ENCODE measurements around the gene MAGEB18. TPM values are rescaled to one million over a fixed set of nuclear protein-coding genes. Genes with fewer than 3 reads are reported as not detected.

The MAGEB18 gene
- total and polyA plus RNA-seq, 2 donors from 2014 or later: not detected

- no peaks in the 10 kb centered on the region for H3K9me3 ChIP-seq (ENCODE audit: control insufficient read depth in 2 of 3, insufficient read depth in 1 of 3, low read length in 3 of 3)
Observed at GRCh38 chrX:26146024-26146423, 7.9 kb downstream of the MAGEB18 start.

GRCh38 chrX:26160301-26160700, 22.2 kb downstream of the MAGEB18 start, which contains the start of gene MAGEB6B:
Gene MAGEB6B (plus strand): TSS chrX:26160601. CDS start chrX:26160601, 0 bp downstream.
- Histone ChIP-seq H3K4me3 (ENCODE audit: low read length in 3 of 3) (no peak within 1 kb of the TSS), H3K27ac (ENCODE audit: low read depth in 2 of 2, low read length in 2 of 2) (no peak within 1 kb of the TSS), H3K9me3 (ENCODE audit: control insufficient read depth in 2 of 3, insufficient read depth in 1 of 3, low read length in 3 of 3) (no peaks in the 10 kb centered on the region), H3K27me3 (ENCODE audit: control insufficient read depth, insufficient read depth, low read length) (no peaks in the 10 kb centered on the region), H3K4me1 (ENCODE audit: control insufficient read depth in 2 of 3, insufficient read depth in 2 of 3, low read depth in 1 of 3, low read length in 3 of 3) (no peaks in the 10 kb centered on the region), H3K36me3 (ENCODE audit: control insufficient read depth in 2 of 3, insufficient read depth in 3 of 3, low read length in 3 of 3) (no peaks in the 10 kb centered on the region), H3K9ac (ENCODE audit: low read length in 3 of 3) (no peak within 1 kb of the TSS)
- intact Hi-C loops (cut with DNase I): no loop called here
- TF ChIP-seq, protein P1, sequence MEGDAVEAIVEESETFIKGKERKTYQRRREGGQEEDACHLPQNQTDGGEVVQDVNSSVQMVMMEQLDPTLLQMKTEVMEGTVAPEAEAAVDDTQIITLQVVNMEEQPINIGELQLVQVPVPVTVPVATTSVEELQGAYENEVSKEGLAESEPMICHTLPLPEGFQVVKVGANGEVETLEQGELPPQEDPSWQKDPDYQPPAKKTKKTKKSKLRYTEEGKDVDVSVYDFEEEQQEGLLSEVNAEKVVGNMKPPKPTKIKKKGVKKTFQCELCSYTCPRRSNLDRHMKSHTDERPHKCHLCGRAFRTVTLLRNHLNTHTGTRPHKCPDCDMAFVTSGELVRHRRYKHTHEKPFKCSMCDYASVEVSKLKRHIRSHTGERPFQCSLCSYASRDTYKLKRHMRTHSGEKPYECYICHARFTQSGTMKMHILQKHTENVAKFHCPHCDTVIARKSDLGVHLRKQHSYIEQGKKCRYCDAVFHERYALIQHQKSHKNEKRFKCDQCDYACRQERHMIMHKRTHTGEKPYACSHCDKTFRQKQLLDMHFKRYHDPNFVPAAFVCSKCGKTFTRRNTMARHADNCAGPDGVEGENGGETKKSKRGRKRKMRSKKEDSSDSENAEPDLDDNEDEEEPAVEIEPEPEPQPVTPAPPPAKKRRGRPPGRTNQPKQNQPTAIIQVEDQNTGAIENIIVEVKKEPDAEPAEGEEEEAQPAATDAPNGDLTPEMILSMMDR (IDR thresholded peaks at IDR 0.05; ENCODE audit: borderline replicate concordance, extremely low read depth, insufficient read depth): no peak
- DNase-seq (no peak), FAIRE-seq (no peak)

More at GRCh38 chrX:26146024-26146423, 7.9 kb downstream of the MAGEB18 start:
- H3K27ac ChIP-seq (ENCODE audit: low read depth in 2 of 2, low read length in 2 of 2): no peak overlapping the region
- DNase-seq: no peak
- H3K4me3 ChIP-seq (ENCODE audit: low read length in 3 of 3): no peak overlapping the region
- intact Hi-C loops (cut with DNase I): no loop called here
- no peak for FAIRE-seq
- no peaks in the 10 kb centered on the region for H3K4me1 ChIP-seq (ENCODE audit: control insufficient read depth in 2 of 3, insufficient read depth in 2 of 3, low read depth in 1 of 3, low read length in 3 of 3)
- no peaks in the 10 kb centered on the region for H3K27me3 ChIP-seq (ENCODE audit: control insufficient read depth, insufficient read depth, low read length)
- no peaks in the 10 kb centered on the region for H3K36me3 ChIP-seq (ENCODE audit: control insufficient read depth in 2 of 3, insufficient read depth in 3 of 3, low read length in 3 of 3)
- H3K9ac ChIP-seq (ENCODE audit: low read length in 3 of 3): no peak overlapping the region
- TF ChIP-seq, protein P1 (IDR thresholded peaks at IDR 0.05; ENCODE audit: borderline replicate concordance, extremely low read depth, insufficient read depth): no peak

Other genes starting within 250 kb of the MAGEB18 start
- not detected for gene MAGEB6B, start 22.3 kb downstream of the MAGEB18 start, total RNA-seq
- not detected for gene MAGEB6B, start 22.3 kb downstream of the MAGEB18 start, polyA plus RNA-seq (ENCODE audit: insufficient read depth, low read depth, low replicate concordance)
- gene MAGEB6, start 54.1 kb downstream of the MAGEB18 start, total RNA-seq: not detected
- not detected for gene MAGEB6, start 54.1 kb downstream of the MAGEB18 start, polyA plus RNA-seq (ENCODE audit: insufficient read depth, low read depth, low replicate concordance)
- not detected for gene MAGEB5, start 77.8 kb downstream of the MAGEB18 start, total RNA-seq
- gene MAGEB5, start 77.8 kb downstream of the MAGEB18 start, polyA plus RNA-seq (ENCODE audit: insufficient read depth, low read depth, low replicate concordance): not detected